ENCODE data around the gene HMGCS2.

DNA sequence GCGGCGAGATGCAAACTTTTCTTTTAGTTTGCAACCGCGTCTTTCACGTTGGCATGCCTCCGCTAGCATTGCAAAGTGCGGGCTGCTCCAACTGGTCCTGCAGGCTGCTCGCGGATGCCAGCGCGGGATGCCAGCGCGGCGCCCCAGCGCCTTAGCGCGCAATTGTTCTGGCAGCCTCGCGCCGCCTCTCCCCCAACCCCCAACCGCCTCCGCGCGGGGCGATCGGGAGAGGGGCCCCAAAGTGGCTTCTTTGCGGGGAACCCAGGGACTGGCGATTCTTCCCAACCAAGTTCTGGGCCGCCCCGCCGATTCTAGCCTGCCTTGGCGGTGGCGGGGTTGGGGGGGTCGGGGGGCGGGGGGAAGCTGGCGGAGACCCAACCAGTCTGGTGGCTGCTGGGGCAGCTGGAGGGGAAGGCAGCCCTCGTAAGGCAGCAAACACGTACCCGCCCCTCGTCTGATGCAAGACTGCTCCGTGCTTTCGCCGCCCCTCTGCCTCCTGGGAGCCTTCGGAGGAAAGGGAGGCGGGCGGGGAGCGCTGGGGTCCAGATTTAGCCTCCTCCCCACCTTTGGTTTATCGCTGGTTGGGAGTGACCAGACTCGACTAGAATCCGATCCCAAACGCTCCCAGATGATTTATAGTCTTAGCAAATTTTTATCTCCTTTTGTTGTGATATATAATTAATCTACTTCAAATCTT, 56.2 kb downstream of the HMGCS2 start:
- TF ChIP-seq EGR1 (IDR thresholded peaks at IDR 0.05; ENCODE audit: borderline replicate concordance in 1 of 2, low read depth in 2 of 2, low read length in 2 of 2) (no peak), ZNF217 (IDR thresholded peaks at IDR 0.05) (no peak), CBFB (IDR thresholded peaks at IDR 0.05; ENCODE audit: low read depth) (no peak), MYB (IDR thresholded peaks at IDR 0.05; ENCODE audit: borderline replicate concordance, low read depth, low read length) (no peak), CBX5 (IDR thresholded peaks at IDR 0.05; ENCODE audit: low read depth) (no peak), ZNF274 (IDR thresholded peaks at IDR 0.05; ENCODE audit: insufficient read depth, insufficient read length) (no peak), FOXK2 (IDR thresholded peaks at IDR 0.05) (no peak), HCFC1 (IDR thresholded peaks at IDR 0.05; ENCODE audit: low read length) (no peak), KDM1A (IDR thresholded peaks at IDR 0.05; ENCODE audit: borderline replicate concordance) (no peak)
- TF ChIP-seq, protein P1, sequence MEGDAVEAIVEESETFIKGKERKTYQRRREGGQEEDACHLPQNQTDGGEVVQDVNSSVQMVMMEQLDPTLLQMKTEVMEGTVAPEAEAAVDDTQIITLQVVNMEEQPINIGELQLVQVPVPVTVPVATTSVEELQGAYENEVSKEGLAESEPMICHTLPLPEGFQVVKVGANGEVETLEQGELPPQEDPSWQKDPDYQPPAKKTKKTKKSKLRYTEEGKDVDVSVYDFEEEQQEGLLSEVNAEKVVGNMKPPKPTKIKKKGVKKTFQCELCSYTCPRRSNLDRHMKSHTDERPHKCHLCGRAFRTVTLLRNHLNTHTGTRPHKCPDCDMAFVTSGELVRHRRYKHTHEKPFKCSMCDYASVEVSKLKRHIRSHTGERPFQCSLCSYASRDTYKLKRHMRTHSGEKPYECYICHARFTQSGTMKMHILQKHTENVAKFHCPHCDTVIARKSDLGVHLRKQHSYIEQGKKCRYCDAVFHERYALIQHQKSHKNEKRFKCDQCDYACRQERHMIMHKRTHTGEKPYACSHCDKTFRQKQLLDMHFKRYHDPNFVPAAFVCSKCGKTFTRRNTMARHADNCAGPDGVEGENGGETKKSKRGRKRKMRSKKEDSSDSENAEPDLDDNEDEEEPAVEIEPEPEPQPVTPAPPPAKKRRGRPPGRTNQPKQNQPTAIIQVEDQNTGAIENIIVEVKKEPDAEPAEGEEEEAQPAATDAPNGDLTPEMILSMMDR (IDR thresholded peaks at IDR 0.05 in 2 of 3, conservative IDR thresholded peaks at IDR 0.05 in 1 of 3; ENCODE audit: control insufficient read depth in 2 of 3, extremely low read depth in 1 of 3, insufficient read depth in 1 of 3, low read depth in 3 of 3, low read length in 3 of 3) = no peak
- TF ChIP-seq, protein P2, sequence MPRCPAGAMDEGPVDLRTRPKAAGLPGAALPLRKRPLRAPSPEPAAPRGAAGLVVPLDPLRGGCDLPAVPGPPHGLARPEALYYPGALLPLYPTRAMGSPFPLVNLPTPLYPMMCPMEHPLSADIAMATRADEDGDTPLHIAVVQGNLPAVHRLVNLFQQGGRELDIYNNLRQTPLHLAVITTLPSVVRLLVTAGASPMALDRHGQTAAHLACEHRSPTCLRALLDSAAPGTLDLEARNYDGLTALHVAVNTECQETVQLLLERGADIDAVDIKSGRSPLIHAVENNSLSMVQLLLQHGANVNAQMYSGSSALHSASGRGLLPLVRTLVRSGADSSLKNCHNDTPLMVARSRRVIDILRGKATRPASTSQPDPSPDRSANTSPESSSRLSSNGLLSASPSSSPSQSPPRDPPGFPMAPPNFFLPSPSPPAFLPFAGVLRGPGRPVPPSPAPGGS (IDR thresholded peaks at IDR 0.05; ENCODE audit: borderline replicate concordance, insufficient read depth, low read depth, low read length, poor library complexity, severe bottlenecking) = no peak
